ENCODE measurements around the gene STXBP1.

Gene STXBP1

GRCh38 chr9:127680226-127680625 lies 68.1 kb downstream of the STXBP1 start:
- no peak for TF ChIP-seq CTCF (IDR thresholded peaks at IDR 0.05; ENCODE audit: low read depth, low read length)
- DNase-seq (ENCODE audit: low read depth in 2 of 2): no peak
- no peak overlapping the region for H3K4me3 ChIP-seq (replicated peaks in 1 of 2; ENCODE audit: low read depth in 2 of 2, low read length in 2 of 2)

GRCh38 chr9:127680846-127681245 lies 68.8 kb downstream of the STXBP1 start:
- no peak overlapping the region for H3K4me3 ChIP-seq (replicated peaks in 1 of 2; ENCODE audit: low read depth in 2 of 2, low read length in 2 of 2)
- DNase-seq (ENCODE audit: low read depth in 2 of 2): no peak
- TF ChIP-seq CTCF (IDR thresholded peaks at IDR 0.05; ENCODE audit: low read depth, low read length): no peak

- TF ChIP-seq CTCF (IDR thresholded peaks at IDR 0.05; ENCODE audit: low read depth, low read length): no peak
- no peak overlapping the region for H3K4me3 ChIP-seq (replicated peaks in 1 of 2; ENCODE audit: low read depth in 2 of 2, low read length in 2 of 2)
- no peak for DNase-seq (ENCODE audit: low read depth in 2 of 2)
Measured at GRCh38 chr9:127682351-127683136, 70.5 kb downstream of the STXBP1 start.

- no peak for TF ChIP-seq CTCF (IDR thresholded peaks at IDR 0.05; ENCODE audit: low read depth, low read length)
- no peak overlapping the region for H3K4me3 ChIP-seq (replicated peaks in 1 of 2; ENCODE audit: low read depth in 2 of 2, low read length in 2 of 2)
- DNase-seq (ENCODE audit: low read depth in 2 of 2): peak in 1 of 2 donors; percentile 41
Measured at GRCh38 chr9:127683723-127684122, 71.6 kb downstream of the STXBP1 start.

- H3K4me3 ChIP-seq (replicated peaks in 1 of 2; ENCODE audit: low read depth in 2 of 2, low read length in 2 of 2): no peak overlapping the region
- no peak for TF ChIP-seq CTCF (IDR thresholded peaks at IDR 0.05; ENCODE audit: low read depth, low read length)
- DNase-seq (ENCODE audit: low read depth in 2 of 2): peak in 1 of 2 donors; percentile 42
Measured at GRCh38 chr9:127684576-127684975, 72.5 kb downstream of the STXBP1 start.

- H3K4me3 ChIP-seq (replicated peaks in 1 of 2; ENCODE audit: low read depth in 2 of 2, low read length in 2 of 2): no peak overlapping the region
- no peak for DNase-seq (ENCODE audit: low read depth in 2 of 2)
- TF ChIP-seq CTCF (IDR thresholded peaks at IDR 0.05; ENCODE audit: low read depth, low read length): no peak
Measured at GRCh38 chr9:127686461-127687393, 74.7 kb downstream of the STXBP1 start.

Data from cardiac fibroblast (primary cell).